Uterus (tissue), 4 donors: ENCODE measurements around the gene EVI2B. TPM values are rescaled to one million over a fixed set of nuclear protein-coding genes. Genes with fewer than 3 reads are reported as not detected.

Experiments used
- DNase-seq, 2 donors: peaks; one replicate each; pipeline ENCODE4 v3.0.0-alpha.2; 2019 to 2020
- H3K27ac ChIP-seq, 2 donors: fragments of 200-600 bp; sonication (generic); 1 replicate in 1 of 2; 2 replicates in 1 of 2; pipeline ENCODE4 v1.5.1; 2016 to 2018
- H3K27me3 ChIP-seq, 2 donors: fragments of 200-600 bp; sonication (generic); one replicate each; pipeline ENCODE4 v1.5.1; 2018 to 2019; ENCODE audit warnings: control low read depth in 1 of 2
- H3K36me3 ChIP-seq, 2 donors: fragments of 200-600 bp; sonication (generic); one replicate each; pipeline ENCODE4 v1.5.1; 2019; ENCODE audit warnings: control low read depth in 1 of 2
- H3K4me1 ChIP-seq, 2 donors: fragments of 200-600 bp; sonication (generic); one replicate each; pipeline ENCODE4 v1.5.1; 2018 to 2019; ENCODE audit warnings: control low read depth in 1 of 2
- H3K4me3 ChIP-seq, 2 donors: fragments of 200-600 bp; sonication (generic); 1 replicate in 1 of 2; 2 replicates in 1 of 2; pipeline ENCODE4 v1.5.1; 2018 to 2019; ENCODE audit warnings: mild to moderate bottlenecking in 1 of 2
- H3K9me3 ChIP-seq, 2 donors: fragments of 200-600 bp; sonication (generic); one replicate each; pipeline ENCODE4 v1.5.1; 2019; ENCODE audit warnings: control low read depth in 1 of 2
- POLR2A ChIP-seq, 2 donors: fragments of 450-650 bp; IDR thresholded peaks; one replicate each; pipeline ENCODE4 v1.6.1; 2016; ENCODE audit warnings: antibody characterized with exemption in 2 of 2, mild to moderate bottlenecking in 1 of 2, moderate library complexity in 1 of 2
- intact Hi-C: fragments of 100-400 bp; cut with DNase I; formaldehyde crosslinking; loops from one replicate; pipeline ENCODE4 v1.15.1; 2023; ENCODE audit warnings: low total_unique reads
- total RNA-seq, 4 donors: library from RNA; depleted of rRNA in 3 of 4; stranded (reverse); fragments of >200 nt in 3 of 4; gene quantifications; one replicate each; pipeline versions ENCODE4 v1.1.0 to v1.2.4, GENCODE V29; 2014 to 2023
- TF ChIP-seq, protein P1 (sequence below), 4 experiments: fragments of 200-600 bp in 2 of 4; fragments of 450-650 bp in 2 of 4; sonication (generic) in 2 of 4; IDR thresholded peaks; one replicate each; pipeline ENCODE4 v1.5.1; 2016 to 2019; ENCODE audit warnings: antibody characterized with exemption in 4 of 4, mild to moderate bottlenecking in 2 of 4, moderate library complexity in 1 of 4
- donor health status: DM: yes; HTN: yes; CAD: no.

Gene EVI2B
- total RNA-seq, 4 donors from 2014 or later = 0.76 to 9.1 (median 2.9) TPM

- H3K36me3 ChIP-seq = peaks cover 0 to 3% of the 10 kb centered on the region in 2 donors
- DNase-seq = no peak
- intact Hi-C loops = no loop called here
- no peaks in the 10 kb centered on the region for H3K9me3 ChIP-seq
- H3K4me1 ChIP-seq = no peaks in the 10 kb centered on the region
- TF ChIP-seq, protein P1, sequence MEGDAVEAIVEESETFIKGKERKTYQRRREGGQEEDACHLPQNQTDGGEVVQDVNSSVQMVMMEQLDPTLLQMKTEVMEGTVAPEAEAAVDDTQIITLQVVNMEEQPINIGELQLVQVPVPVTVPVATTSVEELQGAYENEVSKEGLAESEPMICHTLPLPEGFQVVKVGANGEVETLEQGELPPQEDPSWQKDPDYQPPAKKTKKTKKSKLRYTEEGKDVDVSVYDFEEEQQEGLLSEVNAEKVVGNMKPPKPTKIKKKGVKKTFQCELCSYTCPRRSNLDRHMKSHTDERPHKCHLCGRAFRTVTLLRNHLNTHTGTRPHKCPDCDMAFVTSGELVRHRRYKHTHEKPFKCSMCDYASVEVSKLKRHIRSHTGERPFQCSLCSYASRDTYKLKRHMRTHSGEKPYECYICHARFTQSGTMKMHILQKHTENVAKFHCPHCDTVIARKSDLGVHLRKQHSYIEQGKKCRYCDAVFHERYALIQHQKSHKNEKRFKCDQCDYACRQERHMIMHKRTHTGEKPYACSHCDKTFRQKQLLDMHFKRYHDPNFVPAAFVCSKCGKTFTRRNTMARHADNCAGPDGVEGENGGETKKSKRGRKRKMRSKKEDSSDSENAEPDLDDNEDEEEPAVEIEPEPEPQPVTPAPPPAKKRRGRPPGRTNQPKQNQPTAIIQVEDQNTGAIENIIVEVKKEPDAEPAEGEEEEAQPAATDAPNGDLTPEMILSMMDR (IDR thresholded peaks at IDR 0.05) = no peak
- TF ChIP-seq POLR2A (IDR thresholded peaks at IDR 0.05) = no peak
- H3K4me3 ChIP-seq = no peak overlapping the region
- no peaks in the 10 kb centered on the region for H3K27me3 ChIP-seq
- H3K27ac ChIP-seq = no peak overlapping the region
Observed at GRCh38 chr17:31327534-31328159, 13.8 kb upstream of the EVI2B start.

DNA sequence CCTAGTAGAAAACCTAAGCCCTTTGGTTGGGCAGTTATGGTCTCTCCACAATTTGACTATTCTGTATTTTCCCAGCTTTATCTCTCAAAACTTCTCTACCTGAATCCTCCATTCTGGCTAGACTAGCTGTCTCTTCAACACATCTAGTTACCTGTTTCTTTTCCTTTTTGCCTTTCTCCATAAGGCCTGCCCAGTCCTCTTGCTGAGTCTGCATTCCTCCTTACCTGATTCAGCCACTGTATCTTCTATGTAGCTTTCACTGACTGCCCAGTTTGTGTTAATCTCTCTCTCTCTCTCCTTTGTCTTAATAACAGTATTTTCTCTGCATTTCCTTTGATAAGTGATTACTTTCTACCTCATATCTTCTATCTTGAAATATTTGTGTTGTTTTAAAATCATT, 9.7 kb upstream of the EVI2B start:
- DNase-seq = no peak
- no peak overlapping the region for H3K4me3 ChIP-seq
- intact Hi-C loops = no loop called here
- H3K4me1 ChIP-seq = no peaks in the 10 kb centered on the region
- no peaks in the 10 kb centered on the region for H3K36me3 ChIP-seq
- no peak for TF ChIP-seq POLR2A (IDR thresholded peaks at IDR 0.05)
- TF ChIP-seq, protein P1 (IDR thresholded peaks at IDR 0.05) = no peak
- H3K27me3 ChIP-seq = no peaks in the 10 kb centered on the region
- H3K9me3 ChIP-seq = no peaks in the 10 kb centered on the region
- no peak overlapping the region for H3K27ac ChIP-seq

- Histone ChIP-seq H3K27me3 (no peaks in the 10 kb centered on the region), H3K4me1 (no peaks in the 10 kb centered on the region), H3K9me3 (no peaks in the 10 kb centered on the region), H3K36me3 (no peaks in the 10 kb centered on the region), H3K4me3 (no peak overlapping the region), H3K27ac (no peak overlapping the region)
- TF ChIP-seq, protein P1 (IDR thresholded peaks at IDR 0.05) = no peak
- no peak for TF ChIP-seq POLR2A (IDR thresholded peaks at IDR 0.05)
- DNase-seq = no peak
- intact Hi-C loops = no loop called here
Observed at GRCh38 chr17:31321966-31322365, 8.1 kb upstream of the EVI2B start.

DNA sequence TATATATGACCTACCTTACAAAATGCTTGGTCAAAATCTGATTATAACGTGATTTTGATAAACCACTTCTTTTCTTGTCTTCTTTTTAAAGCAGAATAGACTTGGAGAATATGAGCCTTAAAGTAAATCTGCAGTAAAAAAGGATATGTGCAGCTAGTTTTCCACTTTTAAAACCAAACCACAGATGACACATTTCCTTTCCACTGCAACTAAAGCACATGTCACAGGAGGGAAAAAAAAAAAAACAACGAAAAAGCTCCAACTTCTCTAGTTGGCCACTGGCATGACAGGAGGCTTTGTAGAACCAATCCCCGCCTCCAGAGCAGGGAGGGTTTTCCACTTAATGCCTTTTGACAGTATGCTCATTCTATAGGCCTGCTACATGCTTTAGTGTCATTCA, 7.6 kb upstream of the EVI2B start, which contains the start of gene EVI2A:
EVI2A (minus strand) TSS at position 142 of the 400 bp plus-strand sequence. CDS start 2,609 bp downstream, outside the sequence.
- peak within 1 kb of the TSS in 1 of 2 donors; percentile 34 for H3K27ac ChIP-seq
- intact Hi-C loops = no loop called here

DNA sequence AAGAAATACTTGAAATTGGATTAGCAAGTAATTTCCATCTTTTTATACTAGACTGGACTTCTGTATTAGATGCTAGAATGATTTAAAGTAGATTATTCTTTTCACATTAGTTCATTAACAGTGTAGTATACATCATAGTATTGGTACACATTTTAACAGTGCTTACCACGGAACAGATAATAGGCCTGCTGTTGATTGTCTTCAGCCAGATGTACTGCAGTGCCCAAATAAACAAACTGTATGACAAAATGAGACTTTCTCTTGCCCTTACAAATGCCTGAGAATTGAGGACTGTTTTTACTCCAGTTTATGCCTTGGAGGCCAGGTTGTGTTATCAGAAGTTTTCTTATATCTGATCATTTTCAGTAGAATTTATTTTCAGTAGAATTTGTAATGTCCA, 6.9 kb upstream of the EVI2B start:
- H3K9me3 ChIP-seq = no peaks in the 10 kb centered on the region
- H3K36me3 ChIP-seq = no peaks in the 10 kb centered on the region
- intact Hi-C loops = no loop called here
- TF ChIP-seq, protein P1 (IDR thresholded peaks at IDR 0.05) = no peak
- TF ChIP-seq POLR2A (IDR thresholded peaks at IDR 0.05) = no peak
- no peaks in the 10 kb centered on the region for H3K27me3 ChIP-seq
- peak overlapping the region in 1 of 2 donors; percentile 34 for H3K27ac ChIP-seq
- no peak overlapping the region for H3K4me3 ChIP-seq
- no peak for DNase-seq
- no peaks in the 10 kb centered on the region for H3K4me1 ChIP-seq

More for the DNA sequence above, 7.6 kb upstream of the EVI2B start, which contains the start of gene EVI2A:
- no peaks in the 10 kb centered on the region for H3K27me3 ChIP-seq
- H3K4me3 ChIP-seq = no peak within 1 kb of the TSS
- no peak for DNase-seq
- no peaks in the 10 kb centered on the region for H3K36me3 ChIP-seq
- H3K9me3 ChIP-seq = no peaks in the 10 kb centered on the region
- TF ChIP-seq, protein P1 (IDR thresholded peaks at IDR 0.05) = no peak
- TF ChIP-seq POLR2A (IDR thresholded peaks at IDR 0.05) = no peak
- no peaks in the 10 kb centered on the region for H3K4me1 ChIP-seq
